ENCODE results near the gene PDGFA. TPM values are rescaled to one million over a fixed set of nuclear protein-coding genes. Genes with fewer than 3 reads are reported as not detected.
A peak's percentile ranks its signal among the peaks of the same experiment; 100 is the strongest.

The PDGFA gene
- total RNA-seq, 3 donors from 2014 or later, result 10.1 to 31.3 (median 21.8) TPM

- no peak for DNase-seq
- no peak for ATAC-seq
- Mint-ChIP-seq H3K36me3 (ENCODE audit: insufficient read depth) (no peaks in the 10 kb centered on the region), H3K9me3 (no peaks in the 10 kb centered on the region), H3K4me3 (no peak overlapping the region), H3K27me3 (ENCODE audit: low read depth) (peaks cover 3% of the 10 kb centered on the region), H3K4me1 (ENCODE audit: low read depth) (peaks cover 7% of the 10 kb centered on the region)
Measured at GRCh38 chr7:534075-534474, 14.4 kb upstream of the PDGFA start.

- H3K27me3 Mint-ChIP-seq (ENCODE audit: low read depth), result peaks cover 3% of the 10 kb centered on the region
- no peaks in the 10 kb centered on the region for H3K9me3 Mint-ChIP-seq
- DNase-seq, result no peak
- ATAC-seq, result no peak
- peaks cover 7% of the 10 kb centered on the region for H3K4me1 Mint-ChIP-seq (ENCODE audit: low read depth)
- H3K36me3 Mint-ChIP-seq (ENCODE audit: insufficient read depth), result no peaks in the 10 kb centered on the region
- H3K4me3 Mint-ChIP-seq, result no peak overlapping the region
Measured at GRCh38 chr7:533266-533665, 13.6 kb upstream of the PDGFA start.

- no peak overlapping the region for H3K4me3 Mint-ChIP-seq
- H3K9me3 Mint-ChIP-seq, result no peaks in the 10 kb centered on the region
- peaks cover 7% of the 10 kb centered on the region for H3K4me1 Mint-ChIP-seq (ENCODE audit: low read depth)
- DNase-seq, result no peak
- peak in 1 of 2 donors; percentile 21 for ATAC-seq
- peaks cover 3% of the 10 kb centered on the region for H3K27me3 Mint-ChIP-seq (ENCODE audit: low read depth)
- H3K36me3 Mint-ChIP-seq (ENCODE audit: insufficient read depth), result no peaks in the 10 kb centered on the region
Measured at GRCh38 chr7:532379-533143, 12.9 kb upstream of the PDGFA start.

- no peaks in the 10 kb centered on the region for H3K36me3 Mint-ChIP-seq (ENCODE audit: insufficient read depth)
- DNase-seq, result no peak
- no peaks in the 10 kb centered on the region for H3K9me3 Mint-ChIP-seq
- peaks cover 3% of the 10 kb centered on the region for H3K27me3 Mint-ChIP-seq (ENCODE audit: low read depth)
- peaks cover 7% of the 10 kb centered on the region for H3K4me1 Mint-ChIP-seq (ENCODE audit: low read depth)
- H3K4me3 Mint-ChIP-seq, result no peak overlapping the region
- peak; percentile 49 to 53 for ATAC-seq
Measured at GRCh38 chr7:531777-532176, 12.1 kb upstream of the PDGFA start.

GRCh38 chr7:528451-528850, 8.8 kb upstream of the PDGFA start:
- no peaks in the 10 kb centered on the region for H3K36me3 Mint-ChIP-seq (ENCODE audit: insufficient read depth)
- no peaks in the 10 kb centered on the region for H3K9me3 Mint-ChIP-seq
- no peak for ATAC-seq
- DNase-seq, result no peak
- peaks cover 7% of the 10 kb centered on the region for H3K4me1 Mint-ChIP-seq (ENCODE audit: low read depth)
- peaks cover 11% of the 10 kb centered on the region for H3K27me3 Mint-ChIP-seq (ENCODE audit: low read depth)
- H3K4me3 Mint-ChIP-seq, result no peak overlapping the region

GRCh38 chr7:527723-528122, 8.1 kb upstream of the PDGFA start:
- ATAC-seq, result no peak
- H3K4me3 Mint-ChIP-seq, result no peak overlapping the region

GRCh38 chr7:526460-527034, 6.9 kb upstream of the PDGFA start:
- DNase-seq (no peak), ATAC-seq (no peak)
- no peak overlapping the region for H3K4me3 Mint-ChIP-seq
- no peaks in the 10 kb centered on the region for H3K9me3 Mint-ChIP-seq
- peaks cover 4% of the 10 kb centered on the region for H3K4me1 Mint-ChIP-seq (ENCODE audit: low read depth)
- no peaks in the 10 kb centered on the region for H3K36me3 Mint-ChIP-seq (ENCODE audit: insufficient read depth)
- H3K27me3 Mint-ChIP-seq (ENCODE audit: low read depth), result peaks cover 11% of the 10 kb centered on the region

More at GRCh38 chr7:527723-528122, 8.1 kb upstream of the PDGFA start:
- DNase-seq, result no peak
- H3K9me3 Mint-ChIP-seq, result no peaks in the 10 kb centered on the region
- H3K4me1 Mint-ChIP-seq (ENCODE audit: low read depth), result peaks cover 7% of the 10 kb centered on the region
- no peaks in the 10 kb centered on the region for H3K36me3 Mint-ChIP-seq (ENCODE audit: insufficient read depth)
- peaks cover 11% of the 10 kb centered on the region for H3K27me3 Mint-ChIP-seq (ENCODE audit: low read depth)

- DNase-seq, result no peak
- peaks cover 5% of the 10 kb centered on the region for H3K4me1 Mint-ChIP-seq (ENCODE audit: low read depth)
- no peak for ATAC-seq
Measured at GRCh38 chr7:525740-526139, 6.1 kb upstream of the PDGFA start.

GRCh38 chr7:524800-525199, 5.2 kb upstream of the PDGFA start:
- ATAC-seq (no peak), DNase-seq (no peak)
- Mint-ChIP-seq H3K27me3 (ENCODE audit: low read depth) (peaks cover 12% of the 10 kb centered on the region), H3K4me1 (ENCODE audit: low read depth) (peaks cover 5% of the 10 kb centered on the region), H3K4me3 (no peak overlapping the region), H3K36me3 (ENCODE audit: insufficient read depth) (no peaks in the 10 kb centered on the region), H3K9me3 (no peaks in the 10 kb centered on the region)

More at GRCh38 chr7:525740-526139, 6.1 kb upstream of the PDGFA start:
- no peak overlapping the region for H3K4me3 Mint-ChIP-seq
- peaks cover 15% of the 10 kb centered on the region for H3K27me3 Mint-ChIP-seq (ENCODE audit: low read depth)
- no peaks in the 10 kb centered on the region for H3K9me3 Mint-ChIP-seq
- no peaks in the 10 kb centered on the region for H3K36me3 Mint-ChIP-seq (ENCODE audit: insufficient read depth)

- no peak for ATAC-seq
- Mint-ChIP-seq H3K4me3 (no peak overlapping the region), H3K27me3 (ENCODE audit: low read depth) (peaks cover 12% of the 10 kb centered on the region), H3K9me3 (no peaks in the 10 kb centered on the region), H3K36me3 (ENCODE audit: insufficient read depth) (no peaks in the 10 kb centered on the region), H3K4me1 (ENCODE audit: low read depth) (peaks cover 5% of the 10 kb centered on the region)
- no peak for DNase-seq
Measured at GRCh38 chr7:523347-524336, 4.0 kb upstream of the PDGFA start.

GRCh38 chr7:522951-523314, 3.3 kb upstream of the PDGFA start:
- H3K36me3 Mint-ChIP-seq (ENCODE audit: insufficient read depth), result no peaks in the 10 kb centered on the region
- H3K4me1 Mint-ChIP-seq (ENCODE audit: low read depth), result peaks cover 8% of the 10 kb centered on the region
- no peaks in the 10 kb centered on the region for H3K9me3 Mint-ChIP-seq
- DNase-seq (no peak), ATAC-seq (no peak)
- H3K27me3 Mint-ChIP-seq (ENCODE audit: low read depth), result peaks cover 15% of the 10 kb centered on the region
- no peak overlapping the region for H3K4me3 Mint-ChIP-seq

- no peaks in the 10 kb centered on the region for H3K9me3 Mint-ChIP-seq
- H3K4me1 Mint-ChIP-seq (ENCODE audit: low read depth), result peaks cover 12% of the 10 kb centered on the region
- H3K27me3 Mint-ChIP-seq (ENCODE audit: low read depth), result peaks cover 19% of the 10 kb centered on the region
- DNase-seq (no peak), ATAC-seq (peak in 1 of 2 donors; percentile 12)
- peak overlapping the region; percentile 26 for H3K4me3 Mint-ChIP-seq
- no peaks in the 10 kb centered on the region for H3K36me3 Mint-ChIP-seq (ENCODE audit: insufficient read depth)
Measured at GRCh38 chr7:522071-522950, 2.7 kb upstream of the PDGFA start.

GRCh38 chr7:521221-522070, 1.8 kb upstream of the PDGFA start:
- peaks cover 12% of the 10 kb centered on the region for H3K4me1 Mint-ChIP-seq (ENCODE audit: low read depth)
- H3K4me3 Mint-ChIP-seq, result peak overlapping the region; percentile 19
- DNase-seq (no peak), ATAC-seq (no peak)
- no peaks in the 10 kb centered on the region for H3K9me3 Mint-ChIP-seq
- H3K27me3 Mint-ChIP-seq (ENCODE audit: low read depth), result peaks cover 19% of the 10 kb centered on the region
- no peaks in the 10 kb centered on the region for H3K36me3 Mint-ChIP-seq (ENCODE audit: insufficient read depth)

All from activated T-cell treated with anti-CD3 and anti-CD28 coated beads, Interleukin-2, amount 50 U/mL, for 4 hours (primary cell).